Activated T-helper 1 cell treated with Interleukin-2 at 50 U/mL for 16 hours (primary cell): Measurements from ENCODE around the gene UQCRC2.
"Not testable (repeated sequence)": the region's sequence is repeated elsewhere in the genome, so short reads cannot be mapped to it uniquely, and the experiment has no call there.

ENCODE experiments used
- DNase-seq: peaks from one replicate; pipeline ENCODE4 v3.0.0-alpha.2; 2020; ENCODE audit warnings: low read depth

The UQCRC2 gene

DNA sequence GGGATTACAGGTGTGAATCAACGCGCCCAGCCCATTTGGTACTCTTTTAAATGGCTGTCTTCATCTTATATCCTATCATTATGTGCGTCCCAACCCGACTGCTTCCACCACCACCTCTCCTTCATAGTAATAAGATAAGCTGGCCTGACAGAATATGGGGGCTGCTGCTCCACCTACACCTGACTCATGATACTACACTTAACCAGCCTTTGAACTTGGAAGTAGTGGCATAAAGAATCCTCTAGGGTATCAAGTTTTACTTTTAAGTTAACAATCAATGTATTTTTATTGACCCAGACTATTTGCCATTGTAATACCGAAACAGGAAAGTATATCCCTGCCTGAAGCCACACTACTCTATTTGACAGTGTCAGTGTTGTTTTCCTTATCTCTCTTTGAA lies 28.9 kb downstream of the UQCRC2 start:
- DNase-seq, result no peak

GRCh38 chr16:21984062-21984461 lies 30.9 kb downstream of the UQCRC2 start:
- DNase-seq, result no peak

DNA sequence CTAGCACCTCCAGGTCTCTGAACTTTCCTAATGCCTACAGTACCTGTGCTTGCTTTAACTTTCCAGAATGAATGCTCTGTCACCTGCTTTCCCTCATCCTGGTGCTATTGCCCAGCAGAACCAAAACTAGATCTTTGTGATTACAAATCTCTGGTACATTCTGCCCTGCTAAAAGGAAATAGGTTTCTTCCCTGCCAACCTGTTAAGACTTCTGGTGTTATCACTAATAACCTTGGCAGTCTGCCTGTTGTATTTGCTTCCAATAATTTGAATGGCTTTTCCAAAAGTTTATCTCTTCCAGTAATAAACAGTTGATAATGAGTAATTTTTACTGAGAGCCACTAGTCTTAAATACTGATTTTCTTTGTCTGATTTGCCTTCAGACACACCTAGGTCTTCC lies 32.4 kb downstream of the UQCRC2 start:
- DNase-seq, result no peak

- DNase-seq, result no peak
Observed at GRCh38 chr16:21986692-21987246, 33.6 kb downstream of the UQCRC2 start.

DNA sequence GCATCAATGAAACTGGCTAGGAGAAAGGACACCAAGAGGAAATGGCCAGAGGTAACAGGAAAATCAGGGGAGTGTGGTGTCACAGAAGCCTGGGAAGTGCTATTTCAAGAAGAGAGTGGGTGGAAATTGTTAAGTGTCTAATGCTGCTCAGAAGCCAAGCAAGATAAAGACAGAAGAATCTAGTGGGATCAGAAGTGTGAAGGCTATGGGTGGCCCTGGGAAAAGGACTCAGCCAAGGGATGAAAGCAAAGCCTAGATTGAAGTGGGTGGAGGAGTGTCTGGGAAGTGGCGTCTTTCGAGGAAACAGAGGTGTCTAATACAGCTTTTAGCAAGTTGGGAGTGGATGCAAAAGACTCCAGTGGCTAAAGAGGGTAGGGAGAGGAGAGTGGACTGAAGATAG lies 34.3 kb downstream of the UQCRC2 start:
- DNase-seq, result no peak

DNA sequence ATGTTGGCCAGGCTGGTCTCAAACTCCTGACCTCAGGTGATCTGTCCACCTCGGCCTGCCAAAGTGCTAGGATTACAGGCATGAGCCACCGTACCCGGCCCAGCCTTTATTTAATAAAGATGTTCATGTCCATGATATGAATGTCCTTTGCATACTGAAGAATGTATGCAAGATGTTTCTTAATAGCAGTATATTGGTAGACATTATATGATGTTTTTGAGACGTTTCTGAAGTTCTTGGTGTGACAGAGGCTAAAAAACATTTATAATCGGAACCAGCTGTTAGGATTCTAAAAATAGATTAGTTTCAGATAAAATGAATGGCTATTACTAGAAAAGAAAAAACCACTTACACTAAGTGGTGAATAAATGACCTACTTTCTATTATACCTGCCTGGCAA lies 36.0 kb downstream of the UQCRC2 start:
- DNase-seq, result no peak

DNA sequence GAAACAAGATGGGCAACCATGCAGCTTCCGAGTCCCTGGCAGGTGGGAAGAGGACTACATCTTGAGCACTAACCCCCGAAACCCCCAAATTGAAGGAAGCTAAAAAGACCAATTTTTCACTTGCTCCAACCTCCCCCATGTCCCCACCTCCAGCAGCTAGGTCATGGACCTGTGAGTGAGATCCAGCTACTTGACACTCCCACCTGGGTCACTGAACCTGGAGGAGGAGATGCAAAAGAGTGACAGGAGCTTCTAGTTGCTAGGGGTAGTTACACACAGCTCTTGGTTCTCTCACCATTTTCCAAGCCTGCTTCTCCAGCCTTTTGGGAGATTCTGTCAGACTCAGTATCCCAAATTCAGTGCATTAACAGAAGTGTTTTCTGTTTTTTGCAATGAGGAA lies 36.6 kb downstream of the UQCRC2 start:
- no peak for DNase-seq

DNA sequence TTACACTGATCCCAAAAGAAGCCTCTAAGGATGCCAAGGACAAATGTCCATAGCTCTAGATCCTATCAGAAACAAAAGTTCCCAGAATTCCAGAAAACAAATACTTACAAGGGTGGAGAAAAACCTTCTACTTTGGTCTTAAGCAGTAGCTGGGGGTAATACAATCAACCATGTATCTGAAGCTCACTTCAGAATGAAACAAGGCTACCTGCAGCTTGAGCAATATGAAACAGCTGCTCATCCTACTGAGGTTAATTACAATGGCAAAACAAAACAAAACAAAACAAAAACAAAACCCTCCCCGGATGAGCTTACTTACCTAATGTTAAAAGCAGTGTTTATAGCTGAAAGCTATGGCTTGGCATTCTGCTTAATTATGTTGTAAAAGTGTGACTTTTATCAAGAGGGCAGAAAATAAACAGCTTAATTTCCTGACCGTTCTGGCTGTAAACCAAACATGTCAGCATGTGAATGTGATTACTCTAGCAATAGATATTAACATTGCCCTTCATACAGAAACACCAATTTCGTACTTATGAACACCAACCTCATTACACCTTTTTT lies 37.3 kb downstream of the UQCRC2 start:
- no peak for DNase-seq

DNA sequence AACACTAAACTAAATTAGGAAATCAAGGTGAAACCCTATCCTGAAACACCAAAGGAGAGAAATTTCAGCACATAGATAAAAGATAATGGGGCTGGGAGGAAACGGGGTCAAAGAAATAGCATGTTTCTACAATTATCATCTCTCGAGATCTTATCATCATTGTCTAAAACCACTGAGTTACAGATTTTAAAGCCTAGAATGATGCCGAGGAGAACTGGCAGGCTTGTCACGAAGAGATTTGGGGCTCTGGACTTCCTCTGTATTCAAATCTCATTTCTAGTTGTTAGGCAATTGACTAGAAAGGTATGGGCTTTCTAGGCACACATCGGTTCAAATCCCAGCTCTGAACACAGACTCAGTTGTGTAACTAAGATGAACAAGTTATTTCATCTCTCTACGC lies 38.5 kb downstream of the UQCRC2 start:
- no peak for DNase-seq

GRCh38 chr16:21994856-21995465 lies 41.8 kb downstream of the UQCRC2 start:
- no peak for DNase-seq

- no peak for DNase-seq
Observed at GRCh38 chr16:21996923-21997696, 43.9 kb downstream of the UQCRC2 start.

- DNase-seq, result no peak
Observed at GRCh38 chr16:21997697-21998480, 44.7 kb downstream of the UQCRC2 start.

GRCh38 chr16:22001591-22001990 lies 48.4 kb downstream of the UQCRC2 start:
- DNase-seq, result no peak

- DNase-seq, result not testable (repeated sequence)
Observed at GRCh38 chr16:22002047-22002446, 48.9 kb downstream of the UQCRC2 start.

DNA sequence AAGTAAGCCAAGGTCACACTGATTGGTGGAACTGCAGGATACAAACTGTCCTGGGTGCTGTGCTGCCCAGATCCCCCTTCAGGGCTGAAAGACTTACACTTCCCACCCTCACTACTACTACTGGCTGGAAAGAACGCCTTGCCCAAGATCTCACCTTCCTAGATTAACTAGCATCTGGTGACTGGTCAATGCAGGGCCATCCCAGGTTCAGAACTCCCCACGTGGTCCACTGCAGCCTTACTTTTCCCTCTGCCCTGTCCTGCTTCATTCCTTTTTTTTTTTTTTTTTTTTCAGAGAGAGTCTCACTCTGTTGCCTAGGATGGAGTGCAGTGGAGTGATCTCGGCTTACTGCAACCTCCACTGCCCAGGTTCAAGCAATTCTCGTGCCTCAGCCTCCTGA lies 50.0 kb downstream of the UQCRC2 start:
- DNase-seq, result no peak

- DNase-seq, result no peak
Observed at GRCh38 chr16:22004341-22004740, 51.2 kb downstream of the UQCRC2 start.

GRCh38 chr16:22005746-22006145 lies 52.6 kb downstream of the UQCRC2 start:
- DNase-seq, result no peak

GRCh38 chr16:22006636-22007035 lies 53.5 kb downstream of the UQCRC2 start:
- no peak for DNase-seq

- no peak for DNase-seq
Observed at GRCh38 chr16:22007159-22007508, 54.0 kb downstream of the UQCRC2 start.

DNA sequence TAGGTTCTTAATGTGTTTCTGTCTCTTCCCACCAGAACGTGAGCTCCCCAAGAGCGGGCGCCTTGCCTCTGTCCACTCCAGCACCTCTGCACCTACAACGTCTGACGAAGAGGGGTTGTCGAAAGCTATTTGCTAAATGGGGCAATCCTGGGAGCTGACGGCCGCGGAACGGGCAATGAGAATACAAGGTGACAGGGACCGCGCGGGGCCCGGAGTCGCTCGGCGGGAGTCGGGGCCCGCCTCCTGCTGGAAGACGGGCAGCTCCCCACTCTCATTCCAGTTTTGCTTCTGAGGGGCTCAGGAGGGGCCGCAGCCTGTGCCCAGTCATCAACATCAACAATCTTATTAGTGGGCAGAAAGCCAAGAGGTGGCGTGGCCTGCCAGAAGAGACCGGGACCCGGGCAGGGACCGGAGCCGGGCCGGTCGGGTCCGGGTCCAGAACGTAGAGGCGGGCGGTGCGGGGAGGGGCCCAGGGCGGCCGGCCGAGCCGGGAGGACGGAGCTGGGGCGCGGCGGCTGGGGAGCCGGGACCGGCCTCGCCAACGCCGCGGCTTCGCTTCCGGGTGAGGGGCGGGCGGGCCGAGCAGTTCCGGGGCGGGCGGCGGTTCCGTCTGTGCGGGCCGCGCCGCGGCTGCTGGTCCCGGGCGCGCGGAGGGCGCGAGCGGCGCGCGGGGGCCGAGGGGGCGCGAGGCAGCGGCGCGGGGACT lies 54.5 kb downstream of the UQCRC2 start, which contains the start of gene MOSMO:
Gene MOSMO, plus strand, starts transcription at position 603 of the 706 bp plus-strand sequence. CDS start 191 bp downstream, outside the sequence.
- peak; percentile 60 for DNase-seq

- no peak for DNase-seq
Observed at GRCh38 chr16:22008215-22009059, 55.3 kb downstream of the UQCRC2 start.
